ENCODE measurements around the gene GPR55. TPM values are rescaled to one million over a fixed set of nuclear protein-coding genes. Genes with fewer than 3 reads are reported as not detected.
A peak's percentile ranks its signal among the peaks of the same experiment; 100 is the strongest.
"Not testable (repeated sequence)": the region's sequence is repeated elsewhere in the genome, so short reads cannot be mapped to it uniquely, and the experiment has no call there.

Gene GPR55
- total and polyA plus RNA-seq, 10 of the 15 experiments (the other 5 are each of a cell fraction or from before 2014, with no cell fraction given): 2.1 to 30.1 (median 16.2) TPM

- intact Hi-C loops (cut with micrococcal nuclease; ENCODE audit: unreplicated experiment): no loop called here
- H3K4me3 ChIP-seq: peak overlapping the region; percentile 13; the same call in 1 of the 2 replicates
- DNase-seq (ENCODE audit: low read depth, low spot score) (no peak), FAIRE-seq (no peak), ATAC-seq (no peak; the same call in 2 of the 3 replicates)
- peak overlapping the region; percentile 36 for H3K4me2 ChIP-seq (ENCODE audit: control insufficient read depth, insufficient read depth)
- no peak overlapping the region for H3K9ac ChIP-seq (ENCODE audit: control insufficient read depth, insufficient read depth, low read length)
- ChIA-PET CTCF (interaction anchor here (0.6 to 1.5 kb wide), 4 partner anchors 10 to 313 kb away, joined by 3 to 4 read pairs (median 3); no protein-coding TSS in a partner anchor), POLR2A (interaction anchor here (2.0 to 10.4 kb wide), 2 partner anchors 13 to 18 kb away, joined by 7 to 192 read pairs; no protein-coding TSS in a partner anchor), RAD21 (ENCODE audit: unreplicated experiment) (interaction anchor here (6.6 kb wide), 1 partner anchor 17 kb away, joined by 36 read pairs; no protein-coding TSS in a partner anchor), SMC1A (ENCODE audit: uncharacterized antibody, unreplicated experiment) (interaction anchor here (13.0 to 16.2 kb wide), 2 partner anchors 15 to 18 kb away, joined by 151 to 266 read pairs; no protein-coding TSS in a partner anchor)
- peak overlapping the region; percentile 56; the same call in 1 of the 2 replicates for H3K27ac ChIP-seq (ENCODE audit: control insufficient read depth, insufficient read depth)
- TF ChIP-seq NFIC (IDR thresholded peaks at IDR 0.05; ENCODE audit: low read depth, low read length): 0 out of 2 replicates have a peak, but pooled peaks have one; percentile 9
- peak; percentile 67 for TF ChIP-seq NFYB (IDR thresholded peaks at IDR 0.05; ENCODE audit: insufficient read depth, low read depth, low read length)
- peak; percentile 73; the same call in 1 of the 3 replicates for TF ChIP-seq POU2F2 (IDR thresholded peaks at IDR 0.05; ENCODE audit: borderline replicate concordance, low read depth, low read length)
- no peak for TF ChIP-seq TBL1XR1 (IDR thresholded peaks at IDR 0.05; ENCODE audit: low read depth, low read length)
- TF ChIP-seq IKZF1 (conservative IDR thresholded peaks at IDR 0.05): 0 out of 2 replicates have a peak, but pooled peaks have one; percentile 14
- in situ Hi-C loops (cut with MboI): no loop called here
- H3K27me3 ChIP-seq (replicated peaks in 1 of 2; ENCODE audit: control insufficient read depth in 2 of 2, insufficient read depth in 2 of 2, low read length in 1 of 2): no peaks in the 10 kb centered on the region
- H4K20me1 ChIP-seq (ENCODE audit: control insufficient read depth, insufficient read depth): no peaks in the 10 kb centered on the region
- no peaks in the 10 kb centered on the region for H3K36me3 ChIP-seq (ENCODE audit: control insufficient read depth in 2 of 2, insufficient read depth in 2 of 2, low read length in 1 of 2)
- H3K79me2 ChIP-seq (ENCODE audit: control insufficient read depth, insufficient read depth, low read length): no peaks in the 10 kb centered on the region
- WGBS (ENCODE audit: insufficient coverage, insufficient replicate concordance, low lambda C conversion rate, missing lambda C conversion rate): 20% methylated on average over 16 of the region's 16 CpGs
- BruUV-seq (replicated peaks): no TSS peak
- peaks cover 18% of the 10 kb centered on the region for H3K4me1 ChIP-seq (ENCODE audit: control insufficient read depth, insufficient read depth, low read length)
- H3K9me3 ChIP-seq (replicated peaks; ENCODE audit: control insufficient read depth, insufficient read depth, low read length): no peaks in the 10 kb centered on the region; the same call in 2 of the 3 replicates
- H2AFZ ChIP-seq (ENCODE audit: control insufficient read depth, low read depth, low read length): peak overlapping the region; percentile 27
These were observed 44.0 kb upstream of the GPR55 start for GRCh38 chr2:230968921-230969658.

GRCh38 chr2:230968314-230968713, 43.3 kb upstream of the GPR55 start:
- peaks cover 12% of the 10 kb centered on the region; the same call in 1 of the 2 replicates for H3K4me1 ChIP-seq (ENCODE audit: control insufficient read depth, insufficient read depth, low read length)
- ATAC-seq; intact Hi-C loops (cut with micrococcal nuclease; ENCODE audit: unreplicated experiment); in situ Hi-C loops (cut with MboI); H3K4me3 ChIP-seq; H3K27ac ChIP-seq (ENCODE audit: control insufficient read depth, insufficient read depth); H3K36me3 ChIP-seq (ENCODE audit: control insufficient read depth in 2 of 2, insufficient read depth in 2 of 2, low read length in 1 of 2); H4K20me1 ChIP-seq (ENCODE audit: control insufficient read depth, insufficient read depth); H3K27me3 ChIP-seq (replicated peaks in 1 of 2; ENCODE audit: control insufficient read depth in 2 of 2, insufficient read depth in 2 of 2, low read length in 1 of 2); DNase-seq (ENCODE audit: low read depth, low spot score); H3K79me2 ChIP-seq (ENCODE audit: control insufficient read depth, insufficient read depth, low read length); BruUV-seq (replicated peaks); H3K4me2 ChIP-seq (ENCODE audit: control insufficient read depth, insufficient read depth); FAIRE-seq; H3K9me3 ChIP-seq (replicated peaks; ENCODE audit: control insufficient read depth, insufficient read depth, low read length); H2AFZ ChIP-seq (ENCODE audit: control insufficient read depth, low read depth, low read length); H3K9ac ChIP-seq (ENCODE audit: control insufficient read depth, insufficient read depth, low read length): not testable (repeated sequence)
- SMC1A ChIA-PET (ENCODE audit: uncharacterized antibody, unreplicated experiment): interaction anchor here (13.0 to 16.2 kb wide), 2 partner anchors 16 to 18 kb away, joined by 151 to 266 read pairs; no protein-coding TSS in a partner anchor
- CTCF ChIA-PET: interaction anchor here (0.6 to 1.5 kb wide), 3 partner anchors 10 to 66 kb away, joined by 3 read pairs; no protein-coding TSS in a partner anchor
- POLR2A ChIA-PET: interaction anchor here (1.0 to 10.4 kb wide), 2 partner anchors 12 to 17 kb away, joined by 4 to 192 read pairs; no protein-coding TSS in a partner anchor
- RAD21 ChIA-PET (ENCODE audit: unreplicated experiment): interaction anchor here (6.6 kb wide), 1 partner anchor 17 kb away, joined by 36 read pairs; no protein-coding TSS in a partner anchor
- WGBS (ENCODE audit: insufficient coverage, insufficient replicate concordance, low lambda C conversion rate, missing lambda C conversion rate): 88% methylated on average over 5 of the region's 6 CpGs
